Upper lobe of left lung (tissue), 4 donors: Measurements from ENCODE around the gene SLC25A6.

Experiments used
- CTCF ChIP-seq, 6 experiments: fragments of 450-650 bp in 4 of 6; fragments of 200-600 bp in 2 of 6; sonication (generic) in 2 of 6; IDR thresholded peaks; one replicate each; pipeline ENCODE4 v1.5.1; 2016 to 2019; ENCODE audit warnings: antibody characterized with exemption in 6 of 6
- POLR2A ChIP-seq, 4 donors: fragments of 450-650 bp; IDR thresholded peaks; one replicate each; pipeline ENCODE4 v1.5.1; 2016 to 2017; ENCODE audit warnings: antibody characterized with exemption in 4 of 4, mild to moderate bottlenecking in 2 of 4

GRCh38 chrX:1389993-1390285 is 2.0 kb downstream of the SLC25A6 start:
- TF ChIP-seq CTCF (IDR thresholded peaks at IDR 0.05): no peak
- TF ChIP-seq POLR2A (IDR thresholded peaks at IDR 0.05): no peak
